ENCODE data around the gene ABHD17C. TPM values are rescaled to one million over a fixed set of nuclear protein-coding genes. Genes with fewer than 3 reads are reported as not detected.

Gene ABHD17C
- total RNA-seq, 2 donors from 2014 or later = 3.6 to 5.3 TPM

GRCh38 chr15:80694611-80695098 lies 455 bp upstream of the ABHD17C start:
- peaks cover 27% of the 10 kb centered on the region for H3K4me1 ChIP-seq
- ATAC-seq (peak; percentile 61), DNase-seq (peak in 2 of 4 donors; percentile 7 to 47)
- intact Hi-C loops (cut with DNase I) = no loop called here
- TF ChIP-seq POLR2A (IDR thresholded peaks at IDR 0.05) (no peak), CTCF (IDR thresholded peaks at IDR 0.05) (no peak)
- peak overlapping the region; percentile 28 to 72 for H3K4me3 ChIP-seq
- no peaks in the 10 kb centered on the region for H3K9me3 ChIP-seq
- H3K27ac ChIP-seq = peak overlapping the region; percentile 3 to 83 (median 78)
- H3K36me3 ChIP-seq (replicated peaks in 1 of 2; ENCODE audit: insufficient read depth in 1 of 2, low read depth in 2 of 2) = no peaks in the 10 kb centered on the region
- 0% methylated on average over 6 to 45 of the region's 47 CpGs for WGBS, 2 donors
- H3K27me3 ChIP-seq = no peaks in the 10 kb centered on the region

DNA sequence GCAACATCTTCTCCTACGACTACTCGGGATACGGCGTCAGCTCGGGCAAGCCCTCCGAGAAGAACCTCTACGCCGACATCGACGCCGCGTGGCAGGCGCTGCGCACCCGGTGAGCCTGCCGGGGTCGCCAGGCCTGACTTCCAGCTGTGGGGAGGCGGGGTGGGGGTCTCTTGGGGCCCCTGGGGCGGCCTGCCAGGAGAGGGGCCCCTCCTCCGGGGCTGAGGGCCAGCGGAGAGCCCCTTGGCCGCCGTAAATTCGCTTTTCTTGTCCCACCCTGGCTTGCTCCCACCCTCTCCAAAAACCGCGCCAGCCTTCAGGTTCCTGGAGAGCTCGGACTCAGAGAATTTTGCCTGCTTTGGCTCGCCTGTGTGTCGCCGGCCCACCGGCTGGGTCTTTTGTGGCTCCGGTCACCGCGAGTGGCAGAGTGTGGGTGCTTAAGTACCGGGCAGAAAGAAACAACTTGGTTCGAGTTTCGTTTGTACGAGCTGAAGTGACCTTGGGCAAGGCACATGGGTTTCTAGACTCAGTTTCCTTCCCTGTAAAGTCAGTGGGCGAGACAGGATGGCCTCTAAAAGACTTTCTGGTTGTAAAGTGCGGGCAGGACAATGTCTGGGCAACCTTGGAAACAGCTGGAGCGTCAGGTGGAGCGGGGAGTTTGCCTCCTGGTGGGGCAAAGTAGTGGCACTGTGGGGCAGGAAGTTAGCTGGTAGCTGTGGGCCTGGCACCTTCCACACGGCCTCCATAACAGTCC lies 976 bp downstream of the ABHD17C start:
- WGBS, 2 donors = 1 to 4% methylated on average over 9 to 42 of the region's 43 CpGs
- Histone ChIP-seq H3K4me1 (peaks cover 27% of the 10 kb centered on the region), H3K9me3 (no peaks in the 10 kb centered on the region), H3K27ac (peak overlapping the region; percentile 38 to 79 (median 58)), H3K27me3 (no peaks in the 10 kb centered on the region), H3K4me3 (peak overlapping the region; percentile 53 to 54), H3K36me3 (replicated peaks in 1 of 2; ENCODE audit: insufficient read depth in 1 of 2, low read depth in 2 of 2) (no peaks in the 10 kb centered on the region)
- intact Hi-C loops (cut with DNase I) = no loop called here
- TF ChIP-seq POLR2A (IDR thresholded peaks at IDR 0.05) (peak in 1 of 3 donors; percentile 17), CTCF (IDR thresholded peaks at IDR 0.05) (peak in 4 of 7 experiments; percentile 33 to 50 (median 40))
- ATAC-seq (peak; percentile 27), DNase-seq (peak; percentile 38 to 62 (median 50))

DNA sequence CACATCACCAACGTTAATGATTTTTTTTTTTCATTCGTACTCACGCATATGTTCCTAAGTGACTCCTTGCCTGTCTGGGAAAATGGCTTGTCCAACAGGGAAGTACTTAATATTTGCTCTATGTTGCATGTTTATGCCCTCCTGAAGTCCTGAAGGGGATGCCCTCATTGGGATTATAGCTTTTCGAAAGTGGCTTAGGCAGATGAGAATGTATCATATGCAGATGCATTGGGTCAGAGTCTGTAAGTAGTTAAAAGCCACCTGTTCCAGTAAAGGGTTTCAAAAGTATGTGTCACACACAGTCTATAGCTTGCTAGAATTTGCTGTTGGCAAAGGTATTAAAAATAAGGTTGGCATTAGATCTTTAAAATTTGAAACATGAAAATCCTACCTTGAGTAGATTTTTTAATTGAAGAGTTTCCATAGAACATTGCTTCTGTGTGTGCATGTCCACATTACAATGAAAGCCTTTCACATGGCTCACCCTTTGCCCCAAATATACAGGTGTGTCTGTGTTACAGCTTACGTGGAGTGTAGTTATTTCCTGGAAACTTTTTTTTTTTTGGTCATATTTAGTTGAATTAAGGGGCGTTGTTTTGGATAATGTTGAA lies 2.1 kb downstream of the ABHD17C start:
- intact Hi-C loops (cut with DNase I) = no loop called here
- no peak overlapping the region for H3K4me3 ChIP-seq
- WGBS, 2 donors = 56 to 63% methylated on average over 6 of the region's 6 CpGs
- peaks cover 27% of the 10 kb centered on the region for H3K4me1 ChIP-seq
- H3K9me3 ChIP-seq = no peaks in the 10 kb centered on the region
- H3K36me3 ChIP-seq (replicated peaks in 1 of 2; ENCODE audit: insufficient read depth in 1 of 2, low read depth in 2 of 2) = no peaks in the 10 kb centered on the region
- no peak for DNase-seq
- peak overlapping the region in 1 of 4 donors; percentile 74 for H3K27ac ChIP-seq
- TF ChIP-seq CTCF (IDR thresholded peaks at IDR 0.05) = no peak
- TF ChIP-seq POLR2A (IDR thresholded peaks at IDR 0.05) = no peak
- H3K27me3 ChIP-seq = no peaks in the 10 kb centered on the region
- no peak for ATAC-seq

GRCh38 chr15:80698676-80699075 lies 3.6 kb downstream of the ABHD17C start:
- H3K9me3 ChIP-seq = no peaks in the 10 kb centered on the region
- H3K27me3 ChIP-seq = no peaks in the 10 kb centered on the region
- H3K4me3 ChIP-seq = no peak overlapping the region
- no peak overlapping the region for H3K27ac ChIP-seq
- DNase-seq = no peak
- 85 to 100% methylated on average over 1 of the region's 1 CpG for WGBS, 2 donors
- ATAC-seq = no peak
- intact Hi-C loops (cut with DNase I) = no loop called here
- TF ChIP-seq CTCF (IDR thresholded peaks at IDR 0.05) = no peak
- TF ChIP-seq POLR2A (IDR thresholded peaks at IDR 0.05) = no peak
- H3K36me3 ChIP-seq (replicated peaks in 1 of 2; ENCODE audit: insufficient read depth in 1 of 2, low read depth in 2 of 2) = no peaks in the 10 kb centered on the region
- peaks cover 25% of the 10 kb centered on the region for H3K4me1 ChIP-seq
